GM12872 (cell line): ENCODE measurements around the gene HUS1B.

Experiments used
- TF ChIP-seq, protein P1 (sequence below): IDR thresholded peaks from 3 replicates; pipeline ENCODE4 v1.5.1; 2011; ENCODE audit warnings: low read depth, mild to moderate bottlenecking, low read length, moderate library complexity; ENCODE audit not compliant: insufficient read depth

Gene HUS1B

DNA sequence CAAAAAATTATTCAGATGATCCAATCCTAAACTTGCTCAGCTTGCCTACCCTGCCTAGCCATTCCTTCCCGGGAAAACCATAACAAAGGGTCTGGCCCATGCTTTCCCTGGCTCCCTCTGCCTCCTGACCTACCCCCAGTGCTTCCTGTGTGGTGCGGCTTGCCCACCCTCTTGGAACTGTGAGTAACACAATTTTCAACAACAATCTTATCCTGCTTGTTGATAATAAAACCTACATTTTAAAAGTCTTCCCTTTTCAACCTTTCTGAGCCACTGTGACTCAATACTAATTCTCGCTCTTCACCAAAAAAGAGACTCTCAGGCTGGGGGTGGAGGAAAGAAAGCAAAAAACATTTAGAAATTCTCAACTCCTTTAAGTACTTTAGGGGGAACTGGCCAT, 18.1 kb upstream of the HUS1B start:
- TF ChIP-seq, protein P1, sequence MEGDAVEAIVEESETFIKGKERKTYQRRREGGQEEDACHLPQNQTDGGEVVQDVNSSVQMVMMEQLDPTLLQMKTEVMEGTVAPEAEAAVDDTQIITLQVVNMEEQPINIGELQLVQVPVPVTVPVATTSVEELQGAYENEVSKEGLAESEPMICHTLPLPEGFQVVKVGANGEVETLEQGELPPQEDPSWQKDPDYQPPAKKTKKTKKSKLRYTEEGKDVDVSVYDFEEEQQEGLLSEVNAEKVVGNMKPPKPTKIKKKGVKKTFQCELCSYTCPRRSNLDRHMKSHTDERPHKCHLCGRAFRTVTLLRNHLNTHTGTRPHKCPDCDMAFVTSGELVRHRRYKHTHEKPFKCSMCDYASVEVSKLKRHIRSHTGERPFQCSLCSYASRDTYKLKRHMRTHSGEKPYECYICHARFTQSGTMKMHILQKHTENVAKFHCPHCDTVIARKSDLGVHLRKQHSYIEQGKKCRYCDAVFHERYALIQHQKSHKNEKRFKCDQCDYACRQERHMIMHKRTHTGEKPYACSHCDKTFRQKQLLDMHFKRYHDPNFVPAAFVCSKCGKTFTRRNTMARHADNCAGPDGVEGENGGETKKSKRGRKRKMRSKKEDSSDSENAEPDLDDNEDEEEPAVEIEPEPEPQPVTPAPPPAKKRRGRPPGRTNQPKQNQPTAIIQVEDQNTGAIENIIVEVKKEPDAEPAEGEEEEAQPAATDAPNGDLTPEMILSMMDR, result no peak

DNA sequence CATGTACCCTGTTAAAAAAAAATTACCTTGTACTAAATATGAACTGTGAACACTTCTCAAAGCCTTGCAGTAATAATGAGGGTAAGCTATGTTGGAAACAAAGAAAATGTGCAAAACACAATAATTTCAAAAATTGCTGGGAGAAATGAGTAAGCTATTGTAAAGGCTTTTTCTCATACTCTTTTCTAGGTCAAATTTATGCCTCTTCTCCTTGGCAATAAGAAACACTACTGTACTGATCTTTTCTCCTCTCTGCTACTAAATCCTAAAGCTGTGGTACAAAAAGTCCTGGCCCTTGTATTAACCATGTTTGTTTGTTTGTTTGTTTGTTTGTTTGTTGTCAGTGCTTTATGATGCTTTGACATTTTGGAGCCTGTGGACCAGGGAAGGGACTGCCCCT, 17.5 kb upstream of the HUS1B start:
- TF ChIP-seq, protein P1, result no peak

DNA sequence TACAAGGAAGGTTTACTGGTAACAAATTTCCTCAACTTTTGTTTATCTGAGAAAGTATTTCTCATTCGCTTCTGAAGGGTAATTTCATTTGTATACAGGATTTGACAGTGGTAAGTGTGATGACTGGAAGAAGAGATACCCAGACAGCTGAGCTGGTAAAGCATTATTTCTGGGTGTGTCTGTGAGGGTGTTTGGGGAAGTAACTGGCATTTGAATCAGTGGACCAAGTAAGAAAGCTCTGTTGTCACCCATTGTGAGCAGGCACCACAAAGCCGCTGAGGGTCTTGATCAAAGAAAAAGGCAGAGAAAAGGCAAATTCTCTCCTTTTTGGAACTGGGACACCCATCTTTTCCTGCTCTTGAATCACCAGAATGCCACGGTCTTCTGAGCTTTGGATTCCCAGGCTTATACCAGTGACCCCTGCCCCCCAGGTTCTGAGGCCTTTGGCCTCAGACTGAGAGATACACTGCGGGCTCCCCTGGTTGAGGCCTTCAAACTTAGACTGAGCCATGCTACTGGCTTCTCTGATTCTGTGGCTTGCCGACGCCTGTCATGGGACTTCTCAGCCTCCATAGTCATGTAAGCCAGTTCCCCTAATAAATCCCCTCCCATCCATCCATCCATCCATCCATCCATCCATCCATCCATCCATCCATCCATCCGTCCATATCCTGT, 10.5 kb upstream of the HUS1B start:
- TF ChIP-seq, protein P1, result no peak

DNA sequence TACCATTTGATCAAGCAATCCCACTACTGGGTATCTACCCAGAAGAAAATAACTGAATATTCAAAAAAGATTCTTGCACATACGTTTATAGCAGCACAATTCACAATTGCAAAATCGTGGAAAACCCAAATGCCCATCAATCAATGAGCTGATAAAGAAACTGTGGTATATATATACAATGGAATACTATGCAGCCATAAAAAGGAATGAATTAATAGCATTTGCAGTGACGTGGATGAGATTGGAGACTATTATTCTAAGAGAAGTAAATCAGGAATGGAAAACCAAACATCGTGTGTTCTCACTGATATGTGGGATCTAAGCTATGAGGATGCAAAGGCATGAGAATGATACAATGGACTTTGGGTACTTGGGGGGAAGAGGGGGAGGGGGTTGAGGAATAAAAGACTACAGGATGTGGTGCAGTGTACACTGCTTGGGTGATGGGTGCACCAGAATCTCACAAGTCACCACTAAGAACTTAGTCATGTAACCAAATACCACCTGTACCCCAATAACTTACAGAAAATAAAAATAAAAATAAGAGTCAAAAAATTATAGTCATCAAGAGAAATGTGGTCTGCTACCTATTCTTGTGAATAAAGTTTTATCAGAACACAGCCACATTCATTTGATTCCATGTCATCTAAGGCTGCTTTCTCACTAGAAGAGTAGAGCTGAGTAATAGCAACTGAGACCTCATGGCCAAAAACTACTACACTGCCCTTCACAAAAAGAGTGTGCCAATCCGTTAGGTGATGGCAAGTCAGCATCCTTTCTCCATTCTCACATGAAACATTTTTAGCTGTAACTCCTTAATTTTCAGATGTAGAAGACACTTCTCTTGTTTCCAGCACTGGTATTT, 8.7 kb upstream of the HUS1B start:
- TF ChIP-seq, protein P1, result no peak

DNA sequence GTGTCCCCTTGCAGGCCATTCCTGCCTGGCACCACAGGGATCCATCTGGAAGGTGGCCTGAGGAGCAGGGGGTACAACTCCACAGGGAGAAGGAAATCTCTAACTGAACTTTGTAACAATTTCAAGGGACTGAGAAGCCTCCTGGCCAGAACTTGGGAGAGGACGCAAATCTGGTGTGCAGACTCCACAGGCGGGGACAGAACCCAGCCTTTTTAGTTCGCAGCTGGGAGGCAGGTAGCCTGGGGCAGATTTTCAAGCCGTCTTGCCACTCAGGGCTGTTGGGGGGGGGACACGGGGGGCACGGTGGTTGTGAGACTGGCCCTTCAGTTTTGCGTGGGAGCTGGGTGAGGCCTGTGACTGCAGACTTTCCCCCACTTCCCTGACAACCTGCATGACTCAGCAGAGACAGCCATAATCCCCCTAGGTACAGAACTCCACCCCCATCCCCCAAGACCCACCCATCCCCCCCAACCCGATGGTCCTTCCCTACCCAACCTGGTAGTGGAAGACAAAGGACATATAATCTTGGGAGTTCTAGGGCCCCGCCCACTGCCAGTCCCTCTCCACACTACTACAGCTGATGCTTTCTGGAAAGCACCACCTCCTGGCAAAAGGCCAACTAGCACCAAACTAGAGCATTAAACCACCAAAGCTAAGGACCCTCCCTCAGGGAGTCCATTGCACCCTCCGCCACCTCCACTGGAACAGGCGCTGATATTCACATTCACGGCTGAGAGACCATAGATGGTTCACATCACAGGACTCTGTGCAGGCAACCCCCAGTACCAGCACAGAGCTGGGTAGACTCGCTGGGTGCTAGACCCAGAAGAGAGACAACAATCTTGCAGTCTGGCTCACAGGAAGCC, 3.0 kb upstream of the HUS1B start:
- TF ChIP-seq, protein P1, result no peak

DNA sequence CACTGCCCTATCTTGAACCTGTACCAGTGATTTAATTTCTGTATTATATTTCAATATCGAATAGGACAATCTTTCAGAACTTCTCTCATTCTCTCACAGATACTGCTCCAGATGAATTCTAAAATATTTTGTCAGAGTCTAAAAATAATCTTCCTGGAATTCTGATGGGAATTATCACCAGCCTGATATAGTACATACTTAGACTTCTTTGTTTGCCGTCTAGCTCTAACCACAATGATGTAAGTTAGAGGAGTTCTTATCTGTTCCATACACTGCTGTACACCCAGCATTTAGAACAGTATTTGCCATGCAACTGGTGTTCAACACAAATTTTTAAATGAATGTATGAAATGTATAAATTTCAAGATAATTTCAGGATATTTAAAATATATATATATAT, 1.3 kb upstream of the HUS1B start:
- TF ChIP-seq, protein P1, result no peak

DNA sequence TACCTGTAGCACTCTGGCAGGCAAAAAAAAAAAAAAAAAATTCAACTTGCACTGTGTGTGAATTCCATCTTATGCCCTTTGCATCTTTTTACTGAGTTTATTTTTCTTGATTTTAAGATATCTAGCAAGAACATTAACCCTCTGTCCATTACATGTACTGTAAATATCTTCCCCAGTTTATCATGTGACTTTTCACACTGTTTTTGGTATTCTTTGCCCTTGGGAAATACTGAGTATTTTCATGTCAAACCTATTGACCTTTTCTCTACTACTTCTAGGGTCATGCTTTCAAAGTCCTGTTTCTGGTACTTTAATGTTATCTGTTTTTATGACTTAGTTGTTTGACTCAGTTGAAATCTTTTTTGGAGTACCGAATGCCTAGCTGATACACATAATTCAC, 843 bp upstream of the HUS1B start:
- TF ChIP-seq, protein P1, result no peak
